GM21723 (cell line): ENCODE measurements around the gene SRPK2.
"Not testable (repeated sequence)": the region's sequence is repeated elsewhere in the genome, so short reads cannot be mapped to it uniquely, and the experiment has no call there.

ENCODE experiments used
- ATAC-seq: cut with Tn5 transposase; IDR thresholded peaks from one replicate; pipeline ENCODE4 v1.9.1; 2021; ENCODE audit warnings: mild to moderate bottlenecking, moderate library complexity; ENCODE audit not compliant: unreplicated experiment

The SRPK2 gene

GRCh38 chr7:105268511-105269392 is 120.0 kb downstream of the SRPK2 start:
- ATAC-seq = peak; percentile 82

GRCh38 chr7:105268056-105268455 is 120.7 kb downstream of the SRPK2 start:
- ATAC-seq = peak; percentile 37

- no peak for ATAC-seq
Observed at GRCh38 chr7:105267244-105267643, 121.5 kb downstream of the SRPK2 start.

GRCh38 chr7:105264707-105265106 is 124.0 kb downstream of the SRPK2 start:
- ATAC-seq = no peak

- no peak for ATAC-seq
Observed at GRCh38 chr7:105261689-105262088, 127.0 kb downstream of the SRPK2 start.

- ATAC-seq = not testable (repeated sequence)
Observed at GRCh38 chr7:105260201-105260871, 128.4 kb downstream of the SRPK2 start.

GRCh38 chr7:105258919-105259318 is 129.8 kb downstream of the SRPK2 start:
- ATAC-seq = not testable (repeated sequence)

- ATAC-seq = no peak
Observed at GRCh38 chr7:105257338-105257737, 131.4 kb downstream of the SRPK2 start.

GRCh38 chr7:105256761-105257231 is 131.9 kb downstream of the SRPK2 start:
- ATAC-seq = no peak

GRCh38 chr7:105250706-105251105 is 138.0 kb downstream of the SRPK2 start:
- ATAC-seq = no peak

- no peak for ATAC-seq
Observed at GRCh38 chr7:105250239-105250638, 138.5 kb downstream of the SRPK2 start.

- no peak for ATAC-seq
Observed at GRCh38 chr7:105249216-105249615, 139.5 kb downstream of the SRPK2 start.

- no peak for ATAC-seq
Observed at GRCh38 chr7:105246679-105247078, 142.0 kb downstream of the SRPK2 start.

- no peak for ATAC-seq
Observed at GRCh38 chr7:105246256-105246655, 142.5 kb downstream of the SRPK2 start.

GRCh38 chr7:105245398-105246114 is 143.2 kb downstream of the SRPK2 start:
- no peak for ATAC-seq

GRCh38 chr7:105244594-105244993 is 144.1 kb downstream of the SRPK2 start:
- no peak for ATAC-seq

- ATAC-seq = no peak
Observed at GRCh38 chr7:105241198-105241597, 147.5 kb downstream of the SRPK2 start.

GRCh38 chr7:105238198-105238765 is 150.4 kb downstream of the SRPK2 start:
- no peak for ATAC-seq

- ATAC-seq = no peak
Observed at GRCh38 chr7:105234886-105235285, 153.8 kb downstream of the SRPK2 start.

GRCh38 chr7:105232829-105233291 is 155.9 kb downstream of the SRPK2 start:
- not testable (repeated sequence) for ATAC-seq

GRCh38 chr7:105230486-105230885 is 158.2 kb downstream of the SRPK2 start:
- ATAC-seq = no peak
